GM12878 (cell line): ENCODE measurements around the gene LRRC58. TPM values are rescaled to one million over a fixed set of nuclear protein-coding genes. Genes with fewer than 3 reads are reported as not detected.

Experiments
- ATAC-seq: fragments of 200-7000 bp; cut with Tn5 transposase; 3 replicates; pipeline ENCODE4 v1.9.1; 2020; ENCODE audit warnings: mild to moderate bottlenecking, moderate library complexity
- BruUV-seq: library from RNA; stranded (reverse); fragments of 400-500 nt; replicated peaks from 2 replicates; lab custom pipeline; 2021; lab: Mats Ljungman, UMichigan
- CTCF ChIA-PET: fragments of 300-600 bp; sonication (Branson Sonifier 250); formaldehyde crosslinking; extraction: SDS; loops from one replicate; lab custom pipeline; 2021; ENCODE audit warnings: inconsistent platforms; lab: Yijun Ruan, JAX
- POLR2A ChIA-PET: fragments of 350-600 bp; formaldehyde crosslinking; extraction: SDS; loops from one replicate; lab custom pipeline; 2021; ENCODE audit warnings: inconsistent platforms; lab: Charles Lee
- RAD21 ChIA-PET: fragments of 300-600 bp; sonication (Branson Sonifier 250); formaldehyde crosslinking; loops from one replicate; lab custom pipeline; 2023; ENCODE audit warnings: antibody characterized with exemption; ENCODE audit not compliant: unreplicated experiment; lab: Charles Lee
- SMC1A ChIA-PET: fragments of 300-600 bp; sonication (Branson Sonifier 250); formaldehyde crosslinking; loops from one replicate; lab custom pipeline; 2023; ENCODE audit not compliant: unreplicated experiment, uncharacterized antibody; lab: Charles Lee
- DNase-seq: peaks from one replicate; pipeline ENCODE4 v3.0.0-alpha.2; 2011; ENCODE audit warnings: low read depth, low spot score
- FAIRE-seq: peaks from 3 replicates; lab custom pipeline; 2011; peaks lifted over from hg19 to GRCh38; lab: Jason Lieb, UNC
- H2AFZ ChIP-seq: 2 replicates; pipeline ENCODE4 v1.6.0; 2011; ENCODE audit warnings: low read depth, low read length, control low read depth; ENCODE audit not compliant: control insufficient read depth
- H3K27ac ChIP-seq: 2 replicates; pipeline ENCODE4 v1.5.1; 2011; ENCODE audit warnings: control low read depth; ENCODE audit not compliant: control insufficient read depth, insufficient read depth
- H3K27me3 ChIP-seq, 2 experiments: replicated peaks in 1 of 2; 2 replicates each; pipeline versions ENCODE4 v1.6.0 to v1.6.1; 2011; ENCODE audit warnings: low read length in 1 of 2; ENCODE audit not compliant: control insufficient read depth in 2 of 2, insufficient read depth in 2 of 2
- H3K36me3 ChIP-seq, 2 experiments: 2 replicates each; pipeline ENCODE4 v1.5.1; 2011; ENCODE audit warnings: low read length in 1 of 2; ENCODE audit not compliant: control insufficient read depth in 2 of 2, insufficient read depth in 2 of 2
- H3K4me1 ChIP-seq: 2 replicates; pipeline ENCODE4 v1.6.1; 2011; ENCODE audit warnings: mild to moderate bottlenecking, low read length, moderate library complexity, mixed read lengths; ENCODE audit not compliant: control insufficient read depth, insufficient read depth
- H3K4me2 ChIP-seq: 2 replicates; pipeline ENCODE4 v1.6.0; 2011; ENCODE audit warnings: control low read depth; ENCODE audit not compliant: control insufficient read depth, insufficient read depth
- H3K4me3 ChIP-seq: fragments of 200-600 bp; sonication (generic); 2 replicates; pipeline ENCODE4 v1.5.1; 2016
- H3K79me2 ChIP-seq: 2 replicates; pipeline ENCODE4 v1.6.0; 2011; ENCODE audit warnings: low read length; ENCODE audit not compliant: control insufficient read depth, insufficient read depth
- H3K9ac ChIP-seq: 2 replicates; pipeline ENCODE4 v1.8.0; 2011; ENCODE audit warnings: low read length, control low read depth, mixed read lengths; ENCODE audit not compliant: control insufficient read depth, insufficient read depth
- H3K9me3 ChIP-seq: replicated peaks from 3 replicates; pipeline ENCODE4 v1.5.1; 2011; ENCODE audit warnings: mild to moderate bottlenecking, low read length; ENCODE audit not compliant: control insufficient read depth, insufficient read depth
- H4K20me1 ChIP-seq: 2 replicates; pipeline ENCODE4 v1.6.0; 2011; ENCODE audit not compliant: control insufficient read depth, insufficient read depth
- ASH2L ChIP-seq: fragments of 300-600, 200-600 bp; sonication (generic); IDR thresholded peaks from 2 replicates; pipeline ENCODE4 v1.6.1; 2017; ENCODE audit warnings: low read depth, mild to moderate bottlenecking, borderline replicate concordance
- IKZF1 ChIP-seq: fragments of 450-650 bp; conservative IDR thresholded peaks from 2 replicates; pipeline ENCODE4 v1.6.1; 2017; ENCODE audit warnings: antibody characterized with exemption, mild to moderate bottlenecking
- RFX5 ChIP-seq: IDR thresholded peaks from 2 replicates; pipeline ENCODE4 v1.6.1; 2011; ENCODE audit warnings: low read depth, low read length, improper control_type of control experiment
- SMAD1 ChIP-seq: fragments of 450-650 bp; IDR thresholded peaks from 2 replicates; pipeline ENCODE4 v1.6.1; 2018; ENCODE audit warnings: mild to moderate bottlenecking, low read depth; ENCODE audit not compliant: partially characterized antibody
- SMARCA5 ChIP-seq: fragments of 450-650 bp; IDR thresholded peaks from 2 replicates; pipeline ENCODE4 v1.6.1; 2017; ENCODE audit warnings: mild to moderate bottlenecking
- SPI1 ChIP-seq: IDR thresholded peaks from 2 replicates; pipeline ENCODE4 v1.6.1; 2011; ENCODE audit warnings: low read depth, mild to moderate bottlenecking, low read length, moderate library complexity, borderline replicate concordance; ENCODE audit not compliant: insufficient read depth
- SREBF2 ChIP-seq: IDR thresholded peaks from 2 replicates; pipeline ENCODE4 v1.6.1; 2012; ENCODE audit warnings: mild to moderate bottlenecking, low read length
- TCF7 ChIP-seq: IDR thresholded peaks from 2 replicates; pipeline ENCODE4 v1.6.1; 2014; ENCODE audit warnings: antibody characterized with exemption, borderline replicate concordance
- ZNF274 ChIP-seq: IDR thresholded peaks from one replicate; pipeline ENCODE4 v1.8.0; 2011; ENCODE audit not compliant: insufficient read length, insufficient read depth
- WGBS: methylation state at CpG from one replicate; pipeline ENCODE4 v1.1.6; 2016; ENCODE audit warnings: low lambda C conversion rate; ENCODE audit not compliant: insufficient replicate concordance, insufficient coverage; ENCODE audit errors: missing lambda C conversion rate; 5-methylcytosine and 5-hydroxymethylcytosine counted together
- in situ Hi-C: fragments of 300-500 bp; cut with MboI; formaldehyde crosslinking; loops from 9 replicates; pipeline ENCODE4 v1.14.3; 2018; ENCODE audit warnings: mixed read lengths
- intact Hi-C: fragments of 100-400 bp; cut with micrococcal nuclease; formaldehyde crosslinking; loops from one replicate; pipeline ENCODE4 v1.14.2; 2022; ENCODE audit not compliant: unreplicated experiment
- polyA plus RNA-seq, 11 experiments: library from polyadenylated mRNA; depleted of rRNA in 4 of 11; unstranded in 6 of 11; stranded (reverse) in 5 of 11; fragments of >200 nt; fragmentation: Nextera tagmentation in 4 of 11; fragmentation: Illumina TruSeq in 1 of 11; extraction: Ambion mirVana in 4 of 11; extraction: Trizol in 1 of 11; gene quantifications; 1 replicate in 1 of 11; 2 replicates in 10 of 11; pipeline versions ENCODE4 v1.2.1 to v1.2.3, GENCODE V29; 2011 to 2016; ENCODE audit warnings: inconsistent platforms in 2 of 11, missing spikeins in 2 of 11, low read depth in 1 of 11
- total RNA-seq, 4 experiments: library from RNA; depleted of rRNA in 3 of 4; stranded (reverse); fragments of >200 nt in 3 of 4; fragmentation: Illumina TruSeq in 1 of 4; extraction: Trizol in 1 of 4; gene quantifications; 2 replicates each; pipeline versions ENCODE4 v1.2.1 to v1.2.3, GENCODE V29; 2013 to 2021
- TF ChIP-seq, protein P1 (sequence below): IDR thresholded peaks from 2 replicates; pipeline ENCODE4 v1.6.1; 2011; ENCODE audit warnings: borderline replicate concordance, low read depth, mild to moderate bottlenecking, moderate library complexity, low read length; ENCODE audit not compliant: insufficient read depth, poor library complexity, severe bottlenecking
- TF ChIP-seq, protein P2 (sequence below): IDR thresholded peaks from 2 replicates; pipeline ENCODE4 v1.6.1; 2012; ENCODE audit warnings: low read depth, low read length, improper control_type of control experiment

LRRC58 gene
- total and polyA plus RNA-seq, 10 of the 15 experiments (the other 5 are each of a cell fraction or from before 2014, with no cell fraction given) = 7.7 to 29.5 (median 18.8) TPM

DNA sequence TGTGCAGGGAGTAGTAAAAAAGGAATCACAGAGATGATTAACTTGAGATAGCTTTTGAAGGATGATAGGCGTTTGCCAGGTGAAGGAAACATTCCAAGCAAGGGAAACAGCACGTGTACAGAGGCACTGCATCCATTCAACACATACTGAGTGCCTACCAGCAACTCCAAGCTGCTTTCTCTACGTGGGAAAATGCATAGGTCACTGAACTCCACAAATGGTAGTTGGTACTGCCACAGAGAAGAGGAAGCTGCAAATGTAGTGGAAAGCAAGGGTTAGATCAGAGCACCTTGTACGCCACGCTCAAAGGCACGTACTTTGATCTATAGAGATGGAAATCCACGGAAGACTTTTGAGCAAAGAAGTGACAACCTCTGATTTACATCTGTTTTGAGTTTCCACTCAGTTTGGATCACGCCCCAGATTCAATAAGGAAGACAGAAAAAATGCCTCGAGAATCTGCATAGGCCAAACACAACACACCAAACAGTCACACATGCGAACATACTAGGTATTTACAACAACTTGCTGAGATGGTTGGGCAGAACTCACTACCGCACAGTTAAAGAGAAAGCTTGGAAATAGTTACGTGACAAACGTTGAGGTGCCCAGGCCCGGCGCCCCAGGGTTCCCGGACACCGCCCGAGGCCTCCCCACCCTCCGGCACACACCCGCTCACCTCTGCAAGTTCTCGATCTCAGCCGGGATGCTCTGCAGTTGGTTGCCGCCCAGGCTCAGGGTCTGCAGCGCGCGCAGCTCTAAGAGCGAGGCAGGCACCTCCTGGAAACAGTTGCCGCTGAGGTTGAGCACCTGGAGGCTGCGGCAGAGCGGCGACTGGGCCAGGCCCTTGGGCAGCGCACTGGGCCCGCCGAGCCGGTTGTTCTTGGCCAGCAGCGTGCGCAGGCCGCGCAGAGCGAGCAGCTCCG, 826 bp downstream of the LRRC58 start:
- SMC1A ChIA-PET = interaction anchor here (1.0 to 3.4 kb wide), 4 partner anchors 11 to 253 kb away, joined by 3 to 26 read pairs (median 8); no protein-coding TSS in a partner anchor
- Histone ChIP-seq H3K79me2 (peaks cover 60% of the 10 kb centered on the region), H3K9me3 (no peaks in the 10 kb centered on the region), H3K9ac (peak overlapping the region; percentile 87), H2AFZ (peak overlapping the region; percentile 98), H3K27me3 (no peaks in the 10 kb centered on the region), H3K4me3 (peak overlapping the region; percentile 95), H4K20me1 (no peaks in the 10 kb centered on the region), H3K36me3 (0 out of 4 replicates have a peak, but pooled peaks cover 0 to 5% of the 10 kb centered on the region in 2 experiments), H3K27ac (peak overlapping the region; percentile 86), H3K4me1 (peaks cover 7% of the 10 kb centered on the region; the same call in 1 of the 2 replicates), H3K4me2 (peak overlapping the region; percentile 60)
- in situ Hi-C loops (no loop called here), intact Hi-C loops (loop anchor here (2.0 kb wide), 2 partner anchors 68 to 254 kb away; partner anchors contain the start of gene GSK3B)
- TF ChIP-seq SPI1 (peak; percentile 11; the same call in 1 of the 2 replicates), ASH2L (peak; percentile 14; the same call in 1 of the 2 replicates), ZNF274 (no peak)
- TSS peak; percentile 52 for BruUV-seq
- RAD21 ChIA-PET = interaction anchor here (0.9 to 2.9 kb wide), 4 partner anchors 10 to 253 kb away, joined by 3 to 17 read pairs (median 6); no protein-coding TSS in a partner anchor
- POLR2A ChIA-PET = interaction anchor here (0.5 to 3.4 kb wide), 7 partner anchors 11 to 1236 kb away, joined by 3 to 15 read pairs (median 4); partner anchors contain the start of gene NDUFB4
- ATAC-seq (peak; percentile 66), FAIRE-seq (no peak), DNase-seq (no peak)
- CTCF ChIA-PET = interaction anchor here (0.9 to 8.6 kb wide), 4 partner anchors 9 to 1654 kb away, joined by 3 to 52 read pairs (median 4); no protein-coding TSS in a partner anchor
- 2% methylated on average over 41 of the region's 41 CpGs for WGBS

DNA sequence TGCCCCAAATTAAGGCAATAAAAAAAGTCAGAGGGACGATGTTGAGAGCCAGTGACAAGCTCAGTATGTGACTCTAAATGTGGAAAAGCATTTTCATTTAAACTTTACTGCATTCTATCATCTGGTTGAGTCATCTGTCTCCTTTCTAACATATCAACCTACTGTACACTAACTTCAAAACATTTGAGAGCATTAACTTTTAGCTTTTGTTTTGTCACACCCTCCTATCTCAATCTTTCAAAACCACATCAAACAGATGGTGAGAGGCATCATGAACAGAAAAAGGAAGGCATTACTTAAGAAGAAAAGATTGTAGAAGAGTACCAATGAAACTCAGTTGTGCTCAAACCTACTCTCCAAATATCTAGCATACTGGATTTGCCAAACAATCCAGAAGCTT, 4.8 kb downstream of the LRRC58 start:
- in situ Hi-C loops = no loop called here
- no peak for FAIRE-seq
- no peaks in the 10 kb centered on the region; the same call in 1 of the 2 replicates for H4K20me1 ChIP-seq
- no peak for TF ChIP-seq SREBF2
- TF ChIP-seq, protein P1, sequence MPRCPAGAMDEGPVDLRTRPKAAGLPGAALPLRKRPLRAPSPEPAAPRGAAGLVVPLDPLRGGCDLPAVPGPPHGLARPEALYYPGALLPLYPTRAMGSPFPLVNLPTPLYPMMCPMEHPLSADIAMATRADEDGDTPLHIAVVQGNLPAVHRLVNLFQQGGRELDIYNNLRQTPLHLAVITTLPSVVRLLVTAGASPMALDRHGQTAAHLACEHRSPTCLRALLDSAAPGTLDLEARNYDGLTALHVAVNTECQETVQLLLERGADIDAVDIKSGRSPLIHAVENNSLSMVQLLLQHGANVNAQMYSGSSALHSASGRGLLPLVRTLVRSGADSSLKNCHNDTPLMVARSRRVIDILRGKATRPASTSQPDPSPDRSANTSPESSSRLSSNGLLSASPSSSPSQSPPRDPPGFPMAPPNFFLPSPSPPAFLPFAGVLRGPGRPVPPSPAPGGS = no peak
- no peak for TF ChIP-seq SMARCA5
- no peak for TF ChIP-seq IKZF1
- TF ChIP-seq, protein P2, sequence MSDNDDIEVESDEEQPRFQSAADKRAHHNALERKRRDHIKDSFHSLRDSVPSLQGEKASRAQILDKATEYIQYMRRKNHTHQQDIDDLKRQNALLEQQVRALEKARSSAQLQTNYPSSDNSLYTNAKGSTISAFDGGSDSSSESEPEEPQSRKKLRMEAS = no peak
- TF ChIP-seq RFX5 = no peak
- TF ChIP-seq SMAD1 = no peak
- TF ChIP-seq TCF7 = peak; percentile 97

More for the DNA sequence above, 4.8 kb downstream of the LRRC58 start:
- Histone ChIP-seq H3K4me3 (0 out of 2 replicates have a peak overlapping the region, but pooled peaks have one; percentile 1), H2AFZ (no peak overlapping the region), H3K4me2 (peak overlapping the region; percentile 49), H3K9me3 (peaks cover 23% of the 10 kb centered on the region), H3K79me2 (peaks cover 81% of the 10 kb centered on the region), H3K27ac (peak overlapping the region; percentile 19), H3K27me3 (no peaks in the 10 kb centered on the region), H3K36me3 (peaks cover 7 to 9% of the 10 kb centered on the region in 2 experiments; a peak in 2 of 4 replicates), H3K4me1 (0 out of 2 replicates have a peak, but pooled peaks cover 3% of the 10 kb centered on the region), H3K9ac (no peak overlapping the region)
- 0% methylated on average over 1 of the region's 1 CpG for WGBS
- no TSS peak for BruUV-seq
- ATAC-seq = no peak
- SMC1A ChIA-PET = interaction anchor here (1.1 to 1.7 kb wide), 5 partner anchors 8 to 73 kb away, joined by 3 to 5 read pairs (median 4); no protein-coding TSS in a partner anchor
- intact Hi-C loops = no loop called here
- POLR2A ChIA-PET = no interaction called here
- CTCF ChIA-PET = interaction anchor here (0.6 to 8.6 kb wide), 3 partner anchors 72 to 385 kb away, joined by 3 to 52 read pairs (median 3); no protein-coding TSS in a partner anchor
- RAD21 ChIA-PET = no interaction called here
- DNase-seq = no peak
